Subcutaneous adipose tissue (tissue), 4 donors: ENCODE data around the gene TM9SF1. TPM values are rescaled to one million over a fixed set of nuclear protein-coding genes. Genes with fewer than 3 reads are reported as not detected.

Source experiments
- CTCF ChIP-seq: fragments of 450-650 bp; IDR thresholded peaks from one replicate; pipeline ENCODE4 v1.5.1; 2016; ENCODE audit warnings: low read depth, mild to moderate bottlenecking, control low read depth, antibody characterized with exemption, moderate library complexity
- total RNA-seq, 4 donors: library from RNA; depleted of rRNA; stranded (reverse); fragments of >200 nt; gene quantifications; one replicate each; pipeline ENCODE4 v1.1.0, GENCODE V29; 2016

TM9SF1 gene
- total RNA-seq, 4 donors from 2014 or later: 36.7 to 46.6 (median 41.5) TPM

GRCh38 chr14:24182110-24182882 lies 12.9 kb downstream of the TM9SF1 start:
- no peak for TF ChIP-seq CTCF

GRCh38 chr14:24181371-24182077 lies 13.7 kb downstream of the TM9SF1 start:
- TF ChIP-seq CTCF: no peak

- no peak for TF ChIP-seq CTCF
These were observed 15.1 kb downstream of the TM9SF1 start for GRCh38 chr14:24179961-24180796.

- no peak for TF ChIP-seq CTCF
These were observed 15.8 kb downstream of the TM9SF1 start for GRCh38 chr14:24179294-24179960.

- no peak for TF ChIP-seq CTCF
These were observed 16.7 kb downstream of the TM9SF1 start for GRCh38 chr14:24178399-24179178.

- TF ChIP-seq CTCF: no peak
These were observed 17.4 kb downstream of the TM9SF1 start for GRCh38 chr14:24177891-24178290.
